K562 (cell line): Measurements from ENCODE around the gene MEA1. TPM values are rescaled to one million over a fixed set of nuclear protein-coding genes. Genes with fewer than 3 reads are reported as not detected.

Source experiments
- CHD7 ChIP-seq: fragments of 200-600 bp; sonication (generic); IDR thresholded peaks from one replicate; pipeline ENCODE4 v1.6.1; 2012; ENCODE audit warnings: mild to moderate bottlenecking, low read depth, low read length, inconsistent platforms
- DPF2 ChIP-seq: fragments of 450-650 bp; IDR thresholded peaks from 2 replicates; pipeline ENCODE4 v1.6.1; 2016
- MCM3 ChIP-seq: fragments of 450-650 bp; IDR thresholded peaks from 2 replicates; pipeline ENCODE4 v1.6.1; 2016
- PATZ1 ChIP-seq: fragments of 250-450 bp; sonication (Bioruptor Pico); IDR thresholded peaks from 2 replicates; pipeline ENCODE4 v1.5.0; 2020; ENCODE audit warnings: mild to moderate bottlenecking, borderline replicate concordance
- PRDM10 ChIP-seq: fragments of 450-650 bp; IDR thresholded peaks from 2 replicates; pipeline ENCODE4 v1.6.1; 2018; ENCODE audit not compliant: partially characterized antibody
- SOX6 ChIP-seq: fragments of 450-650 bp; IDR thresholded peaks from 2 replicates; pipeline ENCODE4 v1.6.1; 2014; ENCODE audit warnings: mild to moderate bottlenecking
- THAP7 ChIP-seq: fragments of 250-450 bp; sonication (Bioruptor Pico); IDR thresholded peaks from 2 replicates; pipeline ENCODE4 v1.5.0; 2021
- ZFPM2 ChIP-seq: fragments of 250-450 bp; sonication (Bioruptor Pico); IDR thresholded peaks from 2 replicates; pipeline ENCODE4 v1.5.1; 2022; ENCODE audit warnings: mild to moderate bottlenecking
- ZNF444 ChIP-seq: fragments of 250-450 bp; sonication (Bioruptor Pico); IDR thresholded peaks from 2 replicates; pipeline ENCODE4 v1.4.0; 2020; ENCODE audit warnings: mild to moderate bottlenecking, moderate library complexity
- ZSCAN29 ChIP-seq: fragments of 450-650 bp; IDR thresholded peaks from 2 replicates; pipeline ENCODE4 v1.6.1; 2017
- polyA plus RNA-seq, 8 experiments: library from polyadenylated mRNA; depleted of rRNA in 4 of 8; stranded (reverse) in 5 of 8; unstranded in 3 of 8; fragments of >200 nt; fragmentation: Nextera tagmentation in 2 of 8; fragmentation: Illumina TruSeq in 1 of 8; extraction: Ambion mirVana in 2 of 8; extraction: Trizol in 1 of 8; gene quantifications; 2 replicates each; pipeline versions ENCODE4 v1.2.1 to v1.2.3, GENCODE V29; 2011 to 2014; ENCODE audit warnings: inconsistent platforms in 1 of 8, missing spikeins in 1 of 8
- total RNA-seq, 7 experiments: library from RNA; depleted of rRNA in 6 of 7; stranded (reverse); fragments of >200 nt in 6 of 7; fragmentation: Illumina TruSeq in 2 of 7; extraction: Trizol in 2 of 7; gene quantifications; 2 replicates each; pipeline versions ENCODE4 v1.2.1 to v1.2.3, GENCODE V29; 2011 to 2021; ENCODE audit warnings: low replicate concordance in 1 of 7

Gene MEA1
- total and polyA plus RNA-seq, 9 of the 15 experiments (the other 6 are each of a cell fraction or from before 2014, with no cell fraction given) = 86.8 to 210 (median 152) TPM

- TF ChIP-seq DPF2 (peak; percentile 85), PRDM10 (no peak), SOX6 (peak; percentile 70; the same call in 1 of the 2 replicates), ZSCAN29 (no peak), CHD7 (peak; percentile 48), THAP7 (CRISPR knock-in tag) (peak; percentile 93), ZNF444 (CRISPR knock-in tag) (peak; percentile 78; the same call in 1 of the 2 replicates), ZFPM2 (CRISPR knock-in tag) (peak; percentile 80), MCM3 (no peak), PATZ1 (CRISPR knock-in tag) (peak; percentile 83; the same call in 1 of the 2 replicates)
Observed at GRCh38 chr6:43053545-43054205, 39.9 kb upstream of the MEA1 start, which contains the start of gene CUL7 (continued).
